Endothelial cell of umbilical vein (primary cell): ENCODE data around the gene DAZAP1.

Experiments
- FOS ChIP-seq: IDR thresholded peaks from 2 replicates; pipeline ENCODE4 v1.6.1; 2011; ENCODE audit warnings: mild to moderate bottlenecking, low read length, moderate library complexity, borderline replicate concordance; ENCODE audit not compliant: insufficient read depth
- POLR2A ChIP-seq: IDR thresholded peaks from 2 replicates; pipeline ENCODE4 v1.6.1; 2012; ENCODE audit warnings: low read depth, mild to moderate bottlenecking, control low read depth, low read length
- POLR2AphosphoS5 ChIP-seq: IDR thresholded peaks from 2 replicates; pipeline ENCODE4 v1.6.1; 2012; ENCODE audit warnings: low read depth, mild to moderate bottlenecking, control low read depth, low read length, moderate library complexity; ENCODE audit not compliant: insufficient read depth
- TF ChIP-seq, protein P1 (sequence below), 2 donors: IDR thresholded peaks; 1 replicate in 1 of 2; 2 replicates in 1 of 2; pipeline ENCODE4 v1.5.1; 2011; ENCODE audit warnings: low read length in 2 of 2, mild to moderate bottlenecking in 2 of 2, moderate library complexity in 2 of 2, control low read depth in 1 of 2, inconsistent platforms in 1 of 2, low read depth in 1 of 2; ENCODE audit not compliant: insufficient read depth in 1 of 2; ENCODE audit errors: extremely low read depth in 1 of 2

GRCh38 chr19:1445932-1446712, 38.7 kb downstream of the DAZAP1 start:
- TF ChIP-seq POLR2A = no peak
- TF ChIP-seq, protein P1, sequence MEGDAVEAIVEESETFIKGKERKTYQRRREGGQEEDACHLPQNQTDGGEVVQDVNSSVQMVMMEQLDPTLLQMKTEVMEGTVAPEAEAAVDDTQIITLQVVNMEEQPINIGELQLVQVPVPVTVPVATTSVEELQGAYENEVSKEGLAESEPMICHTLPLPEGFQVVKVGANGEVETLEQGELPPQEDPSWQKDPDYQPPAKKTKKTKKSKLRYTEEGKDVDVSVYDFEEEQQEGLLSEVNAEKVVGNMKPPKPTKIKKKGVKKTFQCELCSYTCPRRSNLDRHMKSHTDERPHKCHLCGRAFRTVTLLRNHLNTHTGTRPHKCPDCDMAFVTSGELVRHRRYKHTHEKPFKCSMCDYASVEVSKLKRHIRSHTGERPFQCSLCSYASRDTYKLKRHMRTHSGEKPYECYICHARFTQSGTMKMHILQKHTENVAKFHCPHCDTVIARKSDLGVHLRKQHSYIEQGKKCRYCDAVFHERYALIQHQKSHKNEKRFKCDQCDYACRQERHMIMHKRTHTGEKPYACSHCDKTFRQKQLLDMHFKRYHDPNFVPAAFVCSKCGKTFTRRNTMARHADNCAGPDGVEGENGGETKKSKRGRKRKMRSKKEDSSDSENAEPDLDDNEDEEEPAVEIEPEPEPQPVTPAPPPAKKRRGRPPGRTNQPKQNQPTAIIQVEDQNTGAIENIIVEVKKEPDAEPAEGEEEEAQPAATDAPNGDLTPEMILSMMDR (IDR thresholded peaks at IDR 0.05; ENCODE audit: extremely low read depth in 1 of 2, insufficient read depth in 1 of 2, low read depth in 1 of 2, low read length in 2 of 2) = no peak
- no peak for TF ChIP-seq FOS
- no peak for TF ChIP-seq POLR2AphosphoS5
